Measurements from ENCODE around the gene ELL2. TPM values are rescaled to one million over a fixed set of nuclear protein-coding genes. Genes with fewer than 3 reads are reported as not detected.

ELL2 gene
- polyA plus RNA-seq, 1 of the 3 experiments (the other 2 are of a cell fraction) = 18.4 TPM

DNA sequence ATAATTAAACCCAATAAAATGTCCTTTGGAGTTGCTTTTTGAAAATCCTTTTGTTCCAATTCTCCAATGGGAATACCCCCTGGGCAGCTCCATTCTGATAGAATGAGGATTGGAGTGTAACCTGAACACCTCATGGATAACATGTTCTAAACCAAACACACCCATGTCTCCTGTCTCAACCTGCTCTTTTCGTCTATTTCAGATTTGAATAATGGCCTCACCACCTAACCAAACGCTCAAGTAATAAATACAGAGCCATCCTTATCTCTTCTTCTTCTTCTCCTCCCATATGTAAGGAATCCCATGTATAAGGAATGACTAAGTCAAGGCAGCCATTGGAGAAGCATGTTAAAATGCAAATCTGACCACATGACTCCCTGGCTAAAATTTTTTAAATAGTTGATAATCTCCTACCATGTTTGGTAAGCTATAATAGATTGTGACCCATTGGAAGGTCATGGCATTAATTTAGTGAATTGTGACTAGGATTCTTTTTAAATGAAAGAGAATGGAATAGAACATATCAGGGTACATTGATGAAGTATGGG, 26.0 kb downstream of the ELL2 start:
- no peaks in the 10 kb centered on the region for H3K27me3 ChIP-seq (ENCODE audit: insufficient read depth)
- peaks cover 99% of the 10 kb centered on the region for H3K79me2 ChIP-seq (ENCODE audit: insufficient read depth)
- peaks cover 64% of the 10 kb centered on the region for H4K20me1 ChIP-seq (ENCODE audit: insufficient read depth)
- TF ChIP-seq TAF1 (IDR thresholded peaks at IDR 0.05; ENCODE audit: borderline replicate concordance, low read depth, low read length) (no peak), USF2 (IDR thresholded peaks at IDR 0.05; ENCODE audit: borderline replicate concordance, low read depth, low read length) (no peak), CHD2 (IDR thresholded peaks at IDR 0.05; ENCODE audit: low read length, partially characterized antibody) (no peak), RXRA (IDR thresholded peaks at IDR 0.05; ENCODE audit: borderline replicate concordance, low read depth) (no peak), FOXM1 (IDR thresholded peaks at IDR 0.05; ENCODE audit: low read depth) (no peak), NFIC (IDR thresholded peaks at IDR 0.05; ENCODE audit: borderline replicate concordance) (no peak), GATA2 (CRISPR knock-in tag; IDR thresholded peaks at IDR 0.05) (no peak), FOXJ3 (CRISPR knock-in tag; IDR thresholded peaks at IDR 0.05) (no peak), USF1 (IDR thresholded peaks at IDR 0.05; ENCODE audit: borderline replicate concordance, low read depth) (no peak)
- WGBS (ENCODE audit: low lambda C conversion rate) = 93% methylated on average over 2 of the region's 2 CpGs
- no peaks in the 10 kb centered on the region for H3K9me3 ChIP-seq
- H3K36me3 ChIP-seq (replicated peaks in 1 of 2; ENCODE audit: control insufficient read depth in 1 of 2, insufficient read depth in 2 of 2, low read length in 1 of 2) = peaks cover 11 to 47% of the 10 kb centered on the region in 2 experiments
- no peak overlapping the region for H3K4me2 ChIP-seq
- H2AFZ ChIP-seq (ENCODE audit: low read depth) = no peak overlapping the region
- no peak overlapping the region for H3K4me3 ChIP-seq (ENCODE audit: low read depth in 2 of 2, low read length in 1 of 2)
- DNase-seq = no peak
- peaks cover 14% of the 10 kb centered on the region for H3F3A ChIP-seq (replicated peaks; ENCODE audit: insufficient read depth)
- ChIA-PET POLR2A (no interaction called here), CTCF (interaction anchor here (1.2 to 1.4 kb wide), 4 partner anchors 11 to 76 kb away, joined by 3 to 4 read pairs (median 4); no protein-coding TSS in a partner anchor)
- no peak overlapping the region for H3K27ac ChIP-seq (ENCODE audit: low read depth in 2 of 2, low read length in 1 of 2)
- H3K9me2 ChIP-seq = no peaks in the 10 kb centered on the region
- peaks cover 0 to 5% of the 10 kb centered on the region in 2 experiments; a peak in 3 of 4 replicates for H3K4me1 ChIP-seq (ENCODE audit: control insufficient read depth in 1 of 2, insufficient read depth in 2 of 2, low read depth in 1 of 2, low read length in 1 of 2)
- H3K9ac ChIP-seq = no peak overlapping the region

- no peak overlapping the region for H3K4me3 ChIP-seq (ENCODE audit: low read depth in 2 of 2, low read length in 1 of 2)
- peak overlapping the region; percentile 22; the same call in 1 of the 2 replicates for H3K4me2 ChIP-seq
- no peak overlapping the region for H3K9ac ChIP-seq
- ChIA-PET POLR2A (no interaction called here), CTCF (no interaction called here)
- peaks cover 99% of the 10 kb centered on the region for H3K79me2 ChIP-seq (ENCODE audit: insufficient read depth)
- H3K27me3 ChIP-seq (ENCODE audit: insufficient read depth) = no peaks in the 10 kb centered on the region
- no peak overlapping the region for H2AFZ ChIP-seq (ENCODE audit: low read depth)
- no peak for DNase-seq
- H3K27ac ChIP-seq (ENCODE audit: low read depth in 2 of 2, low read length in 1 of 2) = 0 out of 4 replicates have a peak overlapping the region, but pooled peaks of 1 of the 2 experiments have one; percentile 11
- peaks cover 55% of the 10 kb centered on the region for H4K20me1 ChIP-seq (ENCODE audit: insufficient read depth)
- no peak for TF ChIP-seq RCOR1 (IDR thresholded peaks at IDR 0.05; ENCODE audit: low read length)
- TF ChIP-seq EP300 (IDR thresholded peaks at IDR 0.05; ENCODE audit: borderline replicate concordance in 1 of 2, low read depth in 1 of 2, low read length in 1 of 2) = no peak
- TF ChIP-seq NFIC (IDR thresholded peaks at IDR 0.05; ENCODE audit: borderline replicate concordance) = no peak
- TF ChIP-seq, protein P1, sequence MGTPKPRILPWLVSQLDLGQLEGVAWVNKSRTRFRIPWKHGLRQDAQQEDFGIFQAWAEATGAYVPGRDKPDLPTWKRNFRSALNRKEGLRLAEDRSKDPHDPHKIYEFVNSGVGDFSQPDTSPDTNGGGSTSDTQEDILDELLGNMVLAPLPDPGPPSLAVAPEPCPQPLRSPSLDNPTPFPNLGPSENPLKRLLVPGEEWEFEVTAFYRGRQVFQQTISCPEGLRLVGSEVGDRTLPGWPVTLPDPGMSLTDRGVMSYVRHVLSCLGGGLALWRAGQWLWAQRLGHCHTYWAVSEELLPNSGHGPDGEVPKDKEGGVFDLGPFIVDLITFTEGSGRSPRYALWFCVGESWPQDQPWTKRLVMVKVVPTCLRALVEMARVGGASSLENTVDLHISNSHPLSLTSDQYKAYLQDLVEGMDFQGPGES (IDR thresholded peaks at IDR 0.05; ENCODE audit: low read depth, low read length) = no peak
- TF ChIP-seq CTCF (IDR thresholded peaks at IDR 0.05) = no peak
- TF ChIP-seq FOXM1 (IDR thresholded peaks at IDR 0.05; ENCODE audit: low read depth) = no peak
- no peak for TF ChIP-seq FOSL2 (IDR thresholded peaks at IDR 0.05; ENCODE audit: borderline replicate concordance, low read depth)
- no peak for TF ChIP-seq ZBTB33 (IDR thresholded peaks at IDR 0.05; ENCODE audit: borderline replicate concordance, low read depth)
- no peak for TF ChIP-seq ELF1 (IDR thresholded peaks at IDR 0.05)
- H3K36me3 ChIP-seq (replicated peaks in 1 of 2; ENCODE audit: control insufficient read depth in 1 of 2, insufficient read depth in 2 of 2, low read length in 1 of 2) = peaks cover 10 to 47% of the 10 kb centered on the region in 2 experiments
- H3F3A ChIP-seq (replicated peaks; ENCODE audit: insufficient read depth) = peaks cover 23% of the 10 kb centered on the region
- H3K9me2 ChIP-seq = no peaks in the 10 kb centered on the region
- H3K4me1 ChIP-seq (ENCODE audit: control insufficient read depth in 1 of 2, insufficient read depth in 2 of 2, low read depth in 1 of 2, low read length in 1 of 2) = peaks cover 0 to 4% of the 10 kb centered on the region in 2 experiments; a peak in 2 of 4 replicates
- H3K9me3 ChIP-seq = no peaks in the 10 kb centered on the region
Observed at GRCh38 chr5:95934207-95934804, 27.3 kb downstream of the ELL2 start.

All from SK-N-SH (cell line).